GM18498 (cell line): Measurements from ENCODE around the gene B3GNT2.

ENCODE experiments used
- ATAC-seq: cut with Tn5 transposase; IDR thresholded peaks from one replicate; pipeline ENCODE4 v1.9.1; 2021; ENCODE audit warnings: mild to moderate bottlenecking, moderate library complexity; ENCODE audit not compliant: unreplicated experiment

Gene B3GNT2

DNA sequence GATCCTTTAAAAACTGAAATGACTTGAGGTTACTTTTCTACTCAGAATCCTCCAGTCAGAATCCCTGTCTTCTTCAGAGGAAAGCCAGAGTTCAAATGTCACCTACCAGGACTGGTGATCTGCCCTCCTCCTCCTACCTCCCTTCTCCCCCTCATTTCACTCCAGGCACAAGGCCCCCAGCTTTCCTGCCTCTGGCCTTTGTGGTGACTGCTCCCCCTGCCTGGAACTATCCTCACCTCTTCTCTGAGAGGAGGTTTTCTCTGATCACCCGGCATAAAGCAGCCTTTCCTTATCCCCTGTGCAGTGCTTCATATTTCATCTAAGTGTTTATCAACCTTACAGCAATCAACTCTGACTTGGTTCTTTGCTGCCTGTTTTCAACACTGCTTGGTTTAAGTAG lies 6.8 kb downstream of the B3GNT2 start:
- ATAC-seq, result no peak

DNA sequence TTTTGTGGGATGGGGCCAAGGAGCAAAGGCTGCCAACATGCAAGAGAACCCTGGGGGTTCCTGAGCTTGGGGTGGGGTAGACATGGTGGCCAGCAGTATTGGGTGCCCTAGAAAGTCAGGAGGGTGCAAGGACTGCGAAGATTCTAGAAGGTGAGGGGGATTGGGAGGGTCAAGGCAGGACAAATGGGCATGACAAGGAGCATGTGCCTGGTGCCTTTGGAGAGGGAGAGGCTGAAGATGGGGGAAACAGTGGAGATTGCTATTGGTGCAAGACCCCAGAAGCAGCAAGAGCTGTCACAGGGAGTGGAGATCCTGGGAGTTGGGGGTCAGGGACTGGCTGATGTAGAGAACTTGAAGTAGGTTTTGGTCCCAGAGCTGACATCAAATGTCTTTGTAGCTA lies 7.5 kb downstream of the B3GNT2 start:
- no peak for ATAC-seq

DNA sequence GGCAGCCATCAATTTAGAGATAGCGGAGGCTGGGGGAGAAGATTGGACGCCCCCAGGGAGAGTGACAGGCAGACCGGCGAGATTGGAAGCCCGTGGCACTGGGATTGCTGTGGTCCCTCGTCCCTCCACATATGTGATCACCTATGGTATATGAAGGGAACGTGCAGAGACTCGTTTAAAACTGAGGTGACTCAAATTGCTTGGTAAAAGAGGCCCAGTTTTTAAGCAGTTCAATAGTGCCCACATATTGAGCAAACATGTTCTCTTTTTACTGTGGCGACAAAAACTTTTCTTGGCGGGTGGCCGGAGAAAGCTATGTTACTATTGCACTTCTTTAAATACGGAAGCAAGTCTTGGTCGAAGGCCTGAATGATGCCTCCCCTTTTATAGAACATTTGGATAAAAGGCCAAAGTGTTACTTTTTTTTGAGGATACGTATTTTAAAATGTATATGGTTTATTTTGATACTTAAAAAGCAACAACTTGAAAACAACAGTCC lies 9.1 kb downstream of the B3GNT2 start:
- no peak for ATAC-seq

DNA sequence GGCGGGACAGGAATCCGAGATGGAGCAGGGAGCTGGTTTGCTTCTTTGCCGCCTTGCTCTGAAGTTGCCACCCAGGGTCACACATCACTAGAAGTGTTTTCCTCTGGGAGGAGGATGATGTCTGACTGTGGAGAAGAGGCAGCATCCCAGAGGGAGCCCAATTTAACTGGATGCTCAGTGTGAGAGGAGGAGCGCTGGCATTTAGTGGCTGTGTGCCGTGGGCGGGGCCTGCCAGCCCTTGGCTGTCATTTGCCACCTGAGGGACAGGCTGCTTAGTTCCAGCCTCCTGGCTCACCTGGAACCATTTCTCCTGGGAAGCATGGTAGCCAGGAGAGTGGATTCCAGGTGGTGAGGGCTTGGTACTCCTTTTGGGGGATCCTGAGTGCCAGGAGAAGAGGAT lies 9.6 kb downstream of the B3GNT2 start:
- ATAC-seq, result no peak

DNA sequence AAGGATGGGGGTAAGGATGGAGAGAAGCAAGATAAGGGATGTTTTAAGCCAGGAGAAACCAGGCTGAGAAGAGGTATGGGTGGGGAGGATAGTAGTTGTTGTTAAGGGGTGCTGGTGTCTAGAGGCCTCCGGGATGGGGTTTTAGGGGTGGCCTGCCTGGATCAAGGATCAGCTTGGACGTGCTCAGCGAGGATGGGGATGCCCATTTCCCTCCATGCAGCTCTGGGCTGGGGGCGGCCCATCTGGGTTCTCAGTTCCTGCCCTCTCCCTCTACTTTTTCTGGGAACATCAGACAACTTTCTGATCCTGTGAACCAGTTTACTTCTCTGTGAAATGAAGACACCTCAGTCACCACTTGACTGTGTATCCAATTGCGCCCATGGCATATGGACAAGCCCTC lies 10.1 kb downstream of the B3GNT2 start:
- ATAC-seq, result no peak

DNA sequence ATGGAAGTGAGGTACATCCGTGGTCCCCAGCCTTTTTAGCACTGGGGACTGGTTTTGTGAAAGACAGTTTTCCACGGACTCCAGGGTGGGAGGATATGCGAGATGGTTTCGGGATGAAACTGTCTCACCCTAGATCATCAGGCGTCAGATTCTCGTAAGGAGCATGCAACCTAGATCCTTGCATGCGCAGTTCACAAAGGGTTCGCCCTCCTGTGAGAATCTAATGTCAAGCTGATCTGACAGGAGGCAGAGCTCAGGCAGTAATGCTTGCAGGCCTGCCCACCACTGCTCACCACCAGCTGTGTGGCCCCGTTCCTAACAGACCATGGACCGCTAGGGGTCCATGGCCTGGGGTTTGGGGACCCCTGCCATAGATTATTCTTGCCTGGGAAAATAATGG lies 11.6 kb downstream of the B3GNT2 start:
- ATAC-seq, result no peak

DNA sequence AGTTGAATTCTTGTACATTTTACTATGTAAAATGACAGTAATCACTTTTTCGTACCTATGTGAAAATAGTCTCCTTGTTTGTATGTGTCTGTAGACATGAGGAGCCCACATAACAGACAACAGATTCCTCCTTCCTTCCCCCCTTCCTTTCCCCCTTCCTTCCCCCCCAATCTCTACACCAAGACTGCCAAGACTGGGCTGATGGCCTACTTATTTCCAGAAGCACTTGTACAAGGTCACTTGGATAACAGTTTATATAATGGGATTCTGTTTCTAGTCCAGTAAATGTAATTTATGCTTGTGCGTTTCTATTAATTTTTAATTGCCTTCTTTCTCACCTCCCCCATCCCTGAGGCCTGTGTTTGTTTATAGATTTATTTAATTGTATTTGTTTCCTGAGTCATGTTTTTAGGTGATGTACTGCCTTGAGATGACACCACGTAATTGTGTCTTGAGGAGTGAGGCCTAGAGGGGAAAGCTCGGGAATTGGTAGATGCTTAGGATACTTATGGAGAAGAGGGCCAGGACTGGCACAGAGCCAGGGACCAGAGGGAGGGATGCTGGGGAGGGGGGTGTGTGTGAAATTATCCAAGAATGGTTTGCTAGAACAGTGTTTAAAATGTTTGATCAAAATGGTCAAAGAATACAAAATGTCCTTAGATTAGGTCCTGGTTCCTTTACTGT lies 12.3 kb downstream of the B3GNT2 start:
- no peak for ATAC-seq

DNA sequence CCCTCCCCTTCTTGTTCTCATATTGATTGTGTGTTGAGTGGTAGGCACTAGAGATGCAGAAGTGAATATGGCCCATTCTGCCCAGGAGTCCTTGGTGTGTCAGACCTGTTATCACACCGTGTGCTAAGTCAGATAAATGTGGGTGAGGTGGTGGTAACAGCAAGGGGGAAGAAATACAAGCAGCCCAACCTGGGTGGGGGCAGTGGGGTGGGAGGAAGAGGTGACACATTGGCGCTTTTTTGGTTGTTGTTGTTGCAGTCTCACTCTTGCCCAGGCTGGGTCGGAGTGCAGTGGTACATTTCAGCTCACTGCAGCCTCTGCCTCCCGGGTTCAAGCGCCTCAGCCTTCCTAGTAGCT lies 12.8 kb downstream of the B3GNT2 start:
- no peak for ATAC-seq

DNA sequence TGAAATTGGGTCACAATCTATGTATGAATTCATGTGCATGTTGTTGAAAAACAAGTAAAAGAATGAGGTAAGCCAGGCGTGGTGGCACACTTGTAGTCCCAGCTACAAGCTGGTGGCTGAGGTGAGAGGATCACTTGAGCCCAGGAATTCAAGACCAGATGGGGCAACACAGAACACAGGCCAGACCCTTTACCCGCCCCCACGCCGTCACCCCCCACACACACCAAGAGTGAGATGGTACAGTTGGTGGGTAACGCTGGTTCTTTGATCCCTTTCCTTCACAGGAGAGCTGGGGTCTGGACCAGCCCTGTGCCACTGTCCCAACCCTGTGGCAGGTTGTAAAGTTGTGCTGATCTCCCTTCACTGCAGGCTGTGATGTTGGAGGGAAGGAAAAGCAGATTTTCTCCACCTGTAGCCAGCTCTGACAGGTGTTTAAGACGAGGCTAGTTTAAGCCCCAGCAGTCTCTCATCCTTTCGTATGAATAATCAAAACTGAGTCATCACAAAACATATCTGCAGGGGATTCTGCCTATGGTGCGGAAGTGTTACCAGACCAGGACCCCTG lies 13.6 kb downstream of the B3GNT2 start:
- ATAC-seq, result no peak

DNA sequence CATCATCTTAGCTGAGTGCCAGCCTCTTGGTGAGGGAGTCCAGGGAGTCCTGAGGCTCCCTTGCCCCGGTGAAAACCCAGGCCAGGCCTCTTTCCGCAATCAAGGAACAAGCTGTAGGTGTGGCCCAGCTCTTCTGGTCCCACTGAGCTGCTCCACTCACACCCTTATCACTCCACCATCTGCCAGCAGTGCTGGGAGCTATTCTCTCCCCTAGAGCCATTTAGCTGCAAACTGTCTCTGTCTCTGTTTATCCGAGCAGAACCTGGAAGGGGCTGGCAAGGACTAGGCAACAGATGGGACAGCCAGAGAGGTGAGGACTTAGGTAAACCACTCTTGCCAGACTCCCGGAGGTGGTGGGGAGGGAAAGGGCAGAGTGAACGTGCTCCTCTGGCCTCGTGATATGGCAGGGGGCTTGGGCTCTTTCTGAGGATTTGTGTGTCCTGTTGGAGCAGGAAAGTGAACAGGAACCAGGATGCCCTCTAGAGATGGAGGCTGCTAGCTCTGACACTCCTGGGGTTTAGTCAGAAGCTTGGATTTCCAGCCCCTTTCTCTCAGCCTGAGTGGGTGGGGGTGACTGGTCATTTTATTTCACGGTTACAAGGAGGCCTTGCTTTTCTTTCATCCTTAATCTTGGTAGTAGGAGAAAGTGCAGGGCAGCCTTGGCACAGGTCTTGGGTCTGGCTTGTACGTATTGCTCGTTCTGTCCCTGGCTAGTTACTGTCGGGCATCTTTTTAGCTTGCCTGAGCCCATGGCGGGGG lies 19.6 kb downstream of the B3GNT2 start:
- no peak for ATAC-seq

DNA sequence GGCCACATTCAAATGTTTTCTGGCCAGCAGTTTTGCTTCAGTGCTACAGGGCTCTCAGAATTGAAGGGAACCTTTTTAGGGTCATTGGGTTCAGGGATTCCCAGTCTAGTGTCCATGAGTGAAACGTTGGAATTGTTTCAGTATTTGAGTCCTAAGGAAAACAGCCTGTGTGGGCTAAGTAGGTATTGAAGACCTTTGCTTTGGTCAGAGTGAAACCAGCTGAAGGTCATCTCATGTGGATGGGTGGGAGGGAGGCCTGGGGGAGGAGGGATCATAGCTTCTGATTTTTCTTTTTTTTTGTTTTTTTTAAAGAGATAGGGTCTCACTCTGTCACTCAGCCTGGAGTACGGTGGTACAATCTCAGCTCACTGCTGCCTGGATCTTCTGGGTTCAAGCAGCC lies 20.2 kb downstream of the B3GNT2 start:
- ATAC-seq, result no peak

DNA sequence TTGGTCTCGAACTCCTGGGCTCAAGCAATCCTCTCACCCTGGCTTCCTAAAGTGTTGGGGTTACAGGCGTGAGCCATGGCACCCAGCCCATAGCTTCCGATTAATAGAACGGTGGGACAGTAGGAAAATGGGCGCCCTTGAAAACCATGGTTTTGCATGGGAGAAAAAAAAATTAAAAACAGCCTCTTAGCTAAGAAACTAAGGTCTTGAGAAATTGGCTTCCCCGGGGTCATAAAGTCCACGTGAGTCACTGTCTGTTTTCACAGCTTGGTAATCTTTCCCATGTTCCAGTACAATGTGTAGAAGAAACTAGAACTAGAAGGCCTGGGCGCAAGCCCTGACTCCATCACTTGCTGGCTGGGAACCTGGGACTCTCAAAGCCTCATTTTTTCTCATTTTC lies 20.7 kb downstream of the B3GNT2 start:
- ATAC-seq, result no peak

DNA sequence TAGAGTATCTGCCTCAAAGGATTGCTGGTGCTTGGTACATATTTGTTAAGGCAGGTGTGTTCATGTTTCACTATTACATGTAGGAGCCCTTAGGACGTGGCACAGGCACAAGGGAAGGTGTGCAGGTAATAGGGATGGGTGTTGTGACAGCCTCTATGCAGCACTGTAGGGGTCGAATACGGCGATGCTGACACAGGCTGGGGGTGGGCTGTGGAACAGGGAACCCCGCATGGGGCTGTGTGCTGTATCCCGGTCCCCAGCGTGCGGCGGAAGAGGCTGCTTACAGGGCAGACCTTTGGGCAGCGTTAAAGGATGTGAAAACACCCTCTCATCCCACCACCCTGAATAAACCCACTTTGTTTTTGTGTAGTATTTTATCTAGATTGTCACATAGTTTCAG lies 21.5 kb downstream of the B3GNT2 start:
- ATAC-seq, result no peak

DNA sequence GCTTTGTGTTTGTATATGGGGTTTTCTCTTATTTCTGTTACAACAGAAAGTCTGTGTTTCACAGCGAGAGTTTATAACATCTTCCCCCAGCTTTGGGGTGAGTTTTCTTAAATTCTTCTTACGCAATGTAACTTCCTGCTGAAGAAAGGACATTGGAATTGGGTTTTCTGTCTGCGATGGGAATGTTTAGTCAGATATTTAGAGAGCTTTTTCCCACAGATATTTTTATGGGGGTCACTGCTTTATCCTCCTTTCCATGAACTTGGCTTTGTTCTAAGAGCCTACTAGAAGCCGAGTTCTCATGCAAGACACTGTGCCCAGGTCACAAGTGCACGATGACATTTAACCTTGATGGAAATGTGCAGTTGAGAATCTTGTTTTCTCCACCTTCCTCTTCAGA lies 22.1 kb downstream of the B3GNT2 start:
- ATAC-seq, result no peak

DNA sequence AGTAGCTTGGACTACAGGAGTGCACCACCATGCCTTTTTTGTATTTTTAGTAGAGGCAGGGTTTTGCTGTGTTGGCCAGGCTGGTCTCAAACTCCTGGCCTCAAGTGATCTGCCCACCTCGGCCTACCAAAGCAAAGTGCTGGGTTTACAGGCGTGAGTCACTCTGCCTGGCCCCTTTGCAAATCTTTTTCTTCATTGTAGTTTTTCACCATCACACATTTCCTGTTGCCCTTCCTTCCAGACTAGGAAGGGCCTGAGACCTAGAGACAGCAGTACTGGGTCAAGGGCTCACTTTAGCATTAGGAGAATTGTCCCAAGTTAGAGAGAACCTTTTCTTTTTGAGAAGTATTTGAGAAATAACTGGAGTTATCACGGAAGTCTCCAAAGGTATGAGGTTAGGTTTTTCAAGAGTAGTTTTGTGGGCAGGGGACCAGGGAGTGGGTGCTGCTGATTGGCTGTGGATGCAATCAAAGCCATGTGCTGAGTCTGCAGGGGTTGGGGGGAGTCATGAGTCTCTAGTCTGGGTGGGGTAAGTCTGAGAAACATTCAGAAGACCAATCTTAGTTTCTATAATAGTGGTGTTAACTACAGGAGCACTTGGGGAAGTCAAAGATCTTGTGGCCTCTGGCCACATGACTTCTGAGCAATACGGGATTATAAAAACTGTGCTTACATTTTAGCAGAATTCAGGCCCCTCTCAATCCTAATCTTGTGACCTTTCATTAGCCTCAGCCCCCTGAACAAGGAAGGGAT lies 23.7 kb downstream of the B3GNT2 start:
- ATAC-seq, result no peak

DNA sequence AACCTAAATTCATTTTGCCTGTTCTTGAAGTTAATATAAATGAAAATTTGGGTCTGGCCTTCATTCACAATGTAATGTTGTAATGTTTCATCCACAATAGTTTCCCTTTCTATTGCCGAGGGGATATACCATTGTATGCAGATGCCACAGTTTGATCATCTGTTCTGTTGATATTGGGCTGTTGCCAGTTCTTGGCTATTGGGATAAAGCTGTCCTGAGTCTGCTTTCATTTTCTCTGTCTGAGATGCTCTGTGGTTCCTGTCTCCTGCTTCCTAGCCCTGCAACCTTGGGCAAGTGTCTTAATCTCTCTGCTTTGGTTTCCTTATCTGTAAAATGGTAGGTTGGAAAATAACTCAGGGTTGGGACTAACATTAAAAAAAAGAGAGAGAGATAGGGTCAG lies 25.2 kb downstream of the B3GNT2 start:
- ATAC-seq, result no peak

DNA sequence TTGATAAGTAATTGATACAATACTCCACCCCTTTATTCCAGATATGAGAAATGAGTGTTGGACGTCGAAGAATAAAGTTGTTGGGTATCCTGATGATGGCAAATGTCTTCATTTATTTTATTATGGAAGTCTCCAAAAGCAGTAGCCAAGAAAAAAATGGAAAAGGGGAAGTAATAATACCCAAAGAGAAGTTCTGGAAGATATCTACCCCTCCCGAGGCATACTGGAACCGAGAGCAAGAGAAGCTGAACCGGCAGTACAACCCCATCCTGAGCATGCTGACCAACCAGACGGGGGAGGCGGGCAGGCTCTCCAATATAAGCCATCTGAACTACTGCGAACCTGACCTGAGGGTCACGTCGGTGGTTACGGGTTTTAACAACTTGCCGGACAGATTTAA lies 26.3 kb downstream of the B3GNT2 start:
- no peak for ATAC-seq

DNA sequence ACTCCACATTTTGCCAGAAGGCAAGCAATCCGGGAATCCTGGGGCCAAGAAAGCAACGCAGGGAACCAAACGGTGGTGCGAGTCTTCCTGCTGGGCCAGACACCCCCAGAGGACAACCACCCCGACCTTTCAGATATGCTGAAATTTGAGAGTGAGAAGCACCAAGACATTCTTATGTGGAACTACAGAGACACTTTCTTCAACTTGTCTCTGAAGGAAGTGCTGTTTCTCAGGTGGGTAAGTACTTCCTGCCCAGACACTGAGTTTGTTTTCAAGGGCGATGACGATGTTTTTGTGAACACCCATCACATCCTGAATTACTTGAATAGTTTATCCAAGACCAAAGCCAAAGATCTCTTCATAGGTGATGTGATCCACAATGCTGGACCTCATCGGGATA lies 26.8 kb downstream of the B3GNT2 start:
- ATAC-seq, result no peak

DNA sequence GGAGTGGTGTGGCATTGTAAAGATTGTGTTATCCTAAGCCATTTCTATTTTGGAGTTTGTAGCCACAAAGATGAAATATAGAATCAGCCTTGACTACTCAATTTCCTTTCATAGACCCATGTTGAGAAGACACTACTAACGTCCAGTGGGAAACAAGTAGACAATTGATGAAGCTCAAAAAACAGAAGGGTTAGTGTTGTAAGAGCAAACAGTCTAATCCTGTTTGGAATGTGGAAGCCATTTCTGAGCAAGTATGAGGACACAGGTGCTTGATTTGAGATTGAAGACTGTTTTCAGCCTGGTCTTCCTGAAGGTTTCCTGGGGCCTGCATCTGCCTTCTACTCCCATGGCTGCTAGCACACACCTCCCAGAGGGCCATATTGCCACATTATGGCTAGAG lies 29.1 kb downstream of the B3GNT2 start:
- ATAC-seq, result no peak

DNA sequence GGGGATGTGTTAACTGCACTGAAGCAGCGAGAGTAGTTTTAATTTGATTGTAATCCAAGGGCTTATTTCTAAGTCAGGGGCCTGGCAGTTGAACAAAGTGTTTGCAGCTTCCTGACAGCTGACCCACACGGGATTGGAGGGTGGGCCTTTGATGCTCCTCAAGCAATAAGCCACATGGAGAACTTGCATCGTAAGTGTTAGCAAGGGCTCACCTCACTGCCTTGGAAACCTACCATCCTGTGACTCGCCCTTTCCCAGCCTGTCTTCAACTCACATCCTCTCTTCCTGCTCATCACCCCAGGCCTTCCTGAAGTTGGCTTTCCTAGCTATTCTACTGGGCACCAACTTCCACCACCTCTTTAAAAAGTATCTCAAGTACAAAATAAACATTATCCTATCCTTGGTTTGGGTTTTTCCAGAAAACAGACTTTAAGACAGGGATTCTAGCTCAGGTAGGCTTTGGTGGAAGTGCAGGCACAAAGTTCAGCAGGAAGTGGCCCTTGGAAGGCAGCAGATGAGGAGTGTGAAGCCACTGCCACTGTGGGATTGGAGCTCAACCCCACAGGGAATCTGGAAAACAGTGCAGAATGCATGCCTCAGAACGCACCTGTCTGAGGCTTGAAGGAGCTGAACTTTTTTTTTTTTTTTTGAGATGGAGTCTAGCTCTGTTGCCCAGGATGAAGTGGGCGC lies 31.6 kb downstream of the B3GNT2 start:
- no peak for ATAC-seq

DNA sequence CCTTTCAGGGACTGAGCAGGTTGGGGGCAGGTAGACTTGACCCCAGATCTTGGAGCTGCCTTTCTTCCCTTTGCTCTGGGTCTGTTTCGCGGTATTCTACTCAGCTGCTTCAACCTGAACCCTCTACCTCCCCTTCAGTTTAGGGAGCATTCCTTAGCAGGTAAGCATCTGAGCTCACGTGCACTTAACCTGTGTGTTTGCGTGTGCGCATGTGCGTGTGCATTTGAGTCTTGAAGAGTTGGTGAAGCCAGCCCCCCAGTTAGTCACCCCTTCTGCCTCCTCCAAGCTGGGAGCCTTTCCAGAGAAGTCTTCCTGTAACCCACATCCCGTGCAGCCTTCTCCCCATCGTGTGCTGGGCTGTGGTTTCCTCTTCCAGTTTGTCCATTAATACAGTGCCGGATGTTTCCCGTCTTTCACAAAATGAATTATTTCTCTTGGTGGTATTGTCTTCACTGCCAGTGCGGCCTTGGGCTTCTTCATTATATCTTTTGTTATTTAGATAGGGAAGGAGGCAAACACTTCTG lies 33.2 kb downstream of the B3GNT2 start:
- ATAC-seq, result no peak
